ENCODE data around the gene CEP41. TPM values are rescaled to one million over a fixed set of nuclear protein-coding genes. Genes with fewer than 3 reads are reported as not detected.

Gene CEP41
- total RNA-seq, 1 experiment from 2014 or later: 14.0 TPM

DNA sequence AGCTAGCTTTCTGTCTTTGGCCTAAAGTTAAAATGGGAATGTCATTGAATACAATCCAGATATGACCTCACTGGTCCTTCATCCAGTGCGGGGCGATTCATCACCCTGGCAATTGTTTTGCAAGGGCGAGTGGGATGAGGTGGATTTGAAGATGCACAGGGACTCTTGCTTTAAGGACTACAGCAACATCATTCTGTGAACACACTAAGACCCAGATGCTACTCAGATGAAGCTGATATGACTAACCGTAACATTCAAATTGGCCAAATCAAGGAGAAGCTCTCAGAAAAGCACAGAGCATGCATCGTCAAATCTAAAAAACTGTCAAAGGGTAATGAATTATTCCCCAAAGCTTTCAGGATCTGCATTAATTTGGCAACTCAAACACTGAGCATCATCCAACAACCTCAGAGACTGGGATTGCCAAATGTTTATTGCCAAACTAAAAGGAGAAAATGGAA lies 47.7 kb downstream of the CEP41 start:
- POLR2A ChIA-PET: no interaction called here
- no peaks in the 10 kb centered on the region for H3K36me3 Mint-ChIP-seq (ENCODE audit: insufficient read depth, unreplicated experiment)
- no peak overlapping the region for H3K4me3 Mint-ChIP-seq (ENCODE audit: unreplicated experiment)
- no peaks in the 10 kb centered on the region for H3K27me3 Mint-ChIP-seq (ENCODE audit: insufficient read depth, unreplicated experiment)
- intact Hi-C loops (cut with micrococcal nuclease): no loop called here
- no peak overlapping the region for H3K27ac Mint-ChIP-seq (ENCODE audit: low read depth, unreplicated experiment)
- no TSS peak for BruUV-seq (replicated peaks)
- H3K9me3 Mint-ChIP-seq (ENCODE audit: unreplicated experiment): no peaks in the 10 kb centered on the region
- DNase-seq (ENCODE audit: unreplicated experiment): no peak
- TF ChIP-seq, protein P1, sequence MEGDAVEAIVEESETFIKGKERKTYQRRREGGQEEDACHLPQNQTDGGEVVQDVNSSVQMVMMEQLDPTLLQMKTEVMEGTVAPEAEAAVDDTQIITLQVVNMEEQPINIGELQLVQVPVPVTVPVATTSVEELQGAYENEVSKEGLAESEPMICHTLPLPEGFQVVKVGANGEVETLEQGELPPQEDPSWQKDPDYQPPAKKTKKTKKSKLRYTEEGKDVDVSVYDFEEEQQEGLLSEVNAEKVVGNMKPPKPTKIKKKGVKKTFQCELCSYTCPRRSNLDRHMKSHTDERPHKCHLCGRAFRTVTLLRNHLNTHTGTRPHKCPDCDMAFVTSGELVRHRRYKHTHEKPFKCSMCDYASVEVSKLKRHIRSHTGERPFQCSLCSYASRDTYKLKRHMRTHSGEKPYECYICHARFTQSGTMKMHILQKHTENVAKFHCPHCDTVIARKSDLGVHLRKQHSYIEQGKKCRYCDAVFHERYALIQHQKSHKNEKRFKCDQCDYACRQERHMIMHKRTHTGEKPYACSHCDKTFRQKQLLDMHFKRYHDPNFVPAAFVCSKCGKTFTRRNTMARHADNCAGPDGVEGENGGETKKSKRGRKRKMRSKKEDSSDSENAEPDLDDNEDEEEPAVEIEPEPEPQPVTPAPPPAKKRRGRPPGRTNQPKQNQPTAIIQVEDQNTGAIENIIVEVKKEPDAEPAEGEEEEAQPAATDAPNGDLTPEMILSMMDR (IDR thresholded peaks at IDR 0.05; ENCODE audit: unreplicated experiment): no peak
- CTCF ChIA-PET: no interaction called here
- no peaks in the 10 kb centered on the region for H3K4me1 Mint-ChIP-seq (ENCODE audit: insufficient read depth, unreplicated experiment)

DNA sequence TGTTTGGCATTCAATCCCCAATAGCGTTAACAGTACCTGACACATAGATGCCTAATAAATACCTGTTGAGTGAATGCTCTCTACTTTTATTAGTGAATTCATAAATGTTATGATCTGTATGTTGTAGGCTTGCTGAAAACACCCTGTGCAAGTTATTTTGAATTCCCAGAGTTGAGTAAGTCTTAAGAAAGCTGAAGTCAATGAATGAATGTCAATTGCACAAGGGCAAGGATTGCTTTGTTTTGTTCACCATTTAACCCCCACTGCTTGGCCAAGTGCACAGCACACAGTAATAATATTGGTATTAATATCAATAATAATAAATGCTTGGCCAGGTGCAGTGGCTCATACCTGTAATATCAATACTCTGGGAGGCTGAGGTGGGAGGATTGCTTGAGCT lies 50.3 kb downstream of the CEP41 start:
- TF ChIP-seq, protein P1 (IDR thresholded peaks at IDR 0.05; ENCODE audit: unreplicated experiment): no peak
- intact Hi-C loops (cut with micrococcal nuclease): no loop called here
- no peak overlapping the region for H3K4me3 Mint-ChIP-seq (ENCODE audit: unreplicated experiment)
- no peaks in the 10 kb centered on the region for H3K4me1 Mint-ChIP-seq (ENCODE audit: insufficient read depth, unreplicated experiment)
- BruUV-seq (replicated peaks): no TSS peak
- no peak for DNase-seq (ENCODE audit: unreplicated experiment)
- CTCF ChIA-PET: no interaction called here
- no peaks in the 10 kb centered on the region for H3K9me3 Mint-ChIP-seq (ENCODE audit: unreplicated experiment)
- H3K27ac Mint-ChIP-seq (ENCODE audit: low read depth, unreplicated experiment): no peak overlapping the region
- no peaks in the 10 kb centered on the region for H3K36me3 Mint-ChIP-seq (ENCODE audit: insufficient read depth, unreplicated experiment)
- POLR2A ChIA-PET: interaction anchor here (0.5 kb wide), 1 partner anchor 69 kb away, joined by 4 read pairs; no protein-coding TSS in a partner anchor
- H3K27me3 Mint-ChIP-seq (ENCODE audit: insufficient read depth, unreplicated experiment): no peaks in the 10 kb centered on the region

DNA sequence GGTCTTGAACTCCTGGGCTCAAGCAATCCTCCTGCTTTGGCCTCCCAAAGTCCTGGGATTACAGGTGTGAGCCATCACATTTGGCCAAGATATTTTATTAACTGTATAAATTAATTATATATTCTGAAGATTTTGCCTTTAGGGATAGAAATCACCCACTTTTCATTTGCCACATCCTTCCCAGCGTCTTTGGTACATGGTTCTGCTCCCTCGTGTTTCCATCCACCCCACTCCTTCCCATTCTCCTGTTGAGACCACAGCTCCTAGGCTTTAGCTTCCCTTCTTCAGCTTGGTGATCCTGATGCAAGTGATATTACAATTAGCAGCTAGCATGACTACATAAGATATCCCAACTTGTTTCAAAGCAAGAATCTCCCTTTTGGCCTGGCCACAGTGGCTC lies 52.1 kb downstream of the CEP41 start:
- intact Hi-C loops (cut with micrococcal nuclease): no loop called here
- BruUV-seq (replicated peaks): no TSS peak
- CTCF ChIA-PET: interaction anchor here (0.6 kb wide), 1 partner anchor 13 kb away, joined by 3 read pairs; no protein-coding TSS in a partner anchor

DNA sequence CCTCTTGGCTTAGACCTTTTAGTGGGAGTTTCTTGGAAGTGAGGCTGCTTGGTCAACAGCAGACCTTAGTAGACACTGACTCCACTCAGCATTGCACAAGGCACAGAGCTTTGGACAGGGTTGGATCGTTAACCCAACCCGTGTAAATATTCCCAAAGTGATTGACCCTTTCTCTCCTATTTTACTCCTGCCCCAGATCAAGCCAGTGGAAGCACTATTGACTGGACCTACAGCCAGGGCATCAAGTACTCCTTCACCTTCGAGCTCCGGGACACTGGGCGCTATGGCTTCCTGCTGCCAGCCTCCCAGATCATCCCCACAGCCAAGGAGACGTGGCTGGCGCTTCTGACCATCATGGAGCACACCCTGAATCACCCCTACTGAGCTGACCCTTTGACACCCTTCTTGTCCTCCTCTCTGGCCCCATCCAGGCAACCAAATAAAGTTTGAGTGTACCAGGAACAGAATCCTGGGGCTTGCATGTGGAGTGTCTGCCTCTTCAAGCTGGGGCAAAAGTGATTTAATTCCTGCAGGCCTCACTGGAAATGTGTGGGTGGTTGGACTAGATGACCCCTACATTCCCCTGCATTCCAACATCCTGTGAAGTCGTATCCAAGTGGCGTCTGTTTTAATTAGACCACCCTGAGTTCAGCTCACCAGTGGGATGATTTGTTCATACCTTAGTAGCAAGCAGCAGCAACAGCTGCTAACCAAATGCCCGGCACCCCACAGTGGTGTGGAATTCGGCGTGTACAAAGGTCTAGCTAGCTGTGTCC lies 53.0 kb downstream of the CEP41 start:
- Mint-ChIP-seq H3K27me3 (ENCODE audit: insufficient read depth, unreplicated experiment) (no peaks in the 10 kb centered on the region), H3K36me3 (ENCODE audit: insufficient read depth, unreplicated experiment) (no peaks in the 10 kb centered on the region), H3K4me3 (ENCODE audit: unreplicated experiment) (no peak overlapping the region), H3K27ac (ENCODE audit: low read depth, unreplicated experiment) (no peak overlapping the region), H3K9me3 (ENCODE audit: unreplicated experiment) (no peaks in the 10 kb centered on the region), H3K4me1 (ENCODE audit: insufficient read depth, unreplicated experiment) (no peaks in the 10 kb centered on the region)
- intact Hi-C loops (cut with micrococcal nuclease): no loop called here
- BruUV-seq (replicated peaks): no TSS peak
- DNase-seq (ENCODE audit: unreplicated experiment): no peak
- TF ChIP-seq, protein P1 (IDR thresholded peaks at IDR 0.05; ENCODE audit: unreplicated experiment): no peak
- CTCF ChIA-PET: interaction anchor here (0.6 kb wide), 1 partner anchor 14 kb away, joined by 3 read pairs; no protein-coding TSS in a partner anchor
- POLR2A ChIA-PET: no interaction called here

More for the DNA sequence above, 52.1 kb downstream of the CEP41 start:
- POLR2A ChIA-PET: no interaction called here
- no peak overlapping the region for H3K27ac Mint-ChIP-seq (ENCODE audit: low read depth, unreplicated experiment)
- no peaks in the 10 kb centered on the region for H3K36me3 Mint-ChIP-seq (ENCODE audit: insufficient read depth, unreplicated experiment)
- TF ChIP-seq, protein P1 (IDR thresholded peaks at IDR 0.05; ENCODE audit: unreplicated experiment): no peak
- no peak overlapping the region for H3K4me3 Mint-ChIP-seq (ENCODE audit: unreplicated experiment)
- DNase-seq (ENCODE audit: unreplicated experiment): no peak
- H3K9me3 Mint-ChIP-seq (ENCODE audit: unreplicated experiment): no peaks in the 10 kb centered on the region
- no peaks in the 10 kb centered on the region for H3K27me3 Mint-ChIP-seq (ENCODE audit: insufficient read depth, unreplicated experiment)
- no peaks in the 10 kb centered on the region for H3K4me1 Mint-ChIP-seq (ENCODE audit: insufficient read depth, unreplicated experiment)

All from MCF 10A (cell line).